GM11168 (cell line): ENCODE measurements around the gene C1orf185.
"Not testable (repeated sequence)": the region's sequence is repeated elsewhere in the genome, so short reads cannot be mapped to it uniquely, and the experiment has no call there.

Experiments
- in situ Hi-C: fragments of 300-500 bp; cut with MboI; formaldehyde crosslinking; loops from one replicate; pipeline ENCODE4 v1.12.0; 2022; ENCODE audit warnings: low sequenced_read_pairs; ENCODE audit not compliant: unreplicated experiment

C1orf185 gene

DNA sequence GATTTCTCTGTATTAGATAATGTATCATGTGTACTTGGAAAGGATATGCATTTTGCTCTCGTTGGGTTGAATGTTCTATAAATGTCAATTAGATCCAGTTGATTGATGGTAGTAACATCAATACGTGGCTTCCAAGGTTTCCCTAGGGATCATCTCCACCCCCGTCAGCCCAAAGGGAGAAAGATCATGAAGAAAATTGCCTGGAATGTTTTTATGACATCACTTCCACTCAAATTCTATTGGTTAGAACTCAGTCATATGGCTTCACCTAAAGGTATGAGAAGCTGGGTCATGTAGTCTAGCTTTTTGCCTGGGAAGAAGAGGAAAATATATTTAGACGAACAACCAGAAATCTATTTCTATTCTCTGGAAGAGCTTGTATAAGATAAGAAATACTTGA lies at the start of gene C1orf185:
TSS of gene C1orf185 (plus strand) at position 253 of the 400 bp plus-strand sequence. CDS start at position 259, 6 bp downstream.
- in situ Hi-C loops: no loop called here

- in situ Hi-C loops: no loop called here
Measured at GRCh38 chr1:51058858-51059257, 43.2 kb upstream of the C1orf185 start.

- in situ Hi-C loops: no loop called here
Measured at GRCh38 chr1:51061231-51061918, 40.7 kb upstream of the C1orf185 start.

- in situ Hi-C loops: no loop called here
Measured at GRCh38 chr1:51063121-51063520, 38.9 kb upstream of the C1orf185 start.

- in situ Hi-C loops: no loop called here
Measured at GRCh38 chr1:51070011-51070410, 32.0 kb upstream of the C1orf185 start.

GRCh38 chr1:51070640-51071039 lies 31.4 kb upstream of the C1orf185 start:
- in situ Hi-C loops: no loop called here

GRCh38 chr1:51071291-51072042 lies 30.6 kb upstream of the C1orf185 start:
- in situ Hi-C loops: no loop called here

DNA sequence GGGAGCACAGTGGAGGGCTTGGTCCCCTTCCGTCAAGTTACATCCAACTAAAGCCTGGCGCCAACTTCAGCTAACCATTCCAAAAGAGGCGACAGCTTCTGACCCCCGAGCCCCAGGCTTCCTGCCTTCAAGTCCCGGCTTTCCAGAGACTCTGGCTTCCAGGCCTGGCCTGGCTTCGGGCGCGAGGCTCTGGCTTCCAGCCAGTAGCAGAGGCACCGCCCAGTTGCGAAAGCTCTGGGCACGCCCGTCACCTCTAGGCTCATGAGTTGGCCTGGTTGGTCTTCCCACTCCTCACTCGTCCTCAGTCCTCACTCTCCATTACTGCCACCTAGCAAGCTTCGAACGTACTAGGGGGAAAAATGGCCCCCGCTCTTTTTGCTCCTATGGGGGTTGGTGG lies 30.0 kb upstream of the C1orf185 start:
- in situ Hi-C loops: no loop called here

DNA sequence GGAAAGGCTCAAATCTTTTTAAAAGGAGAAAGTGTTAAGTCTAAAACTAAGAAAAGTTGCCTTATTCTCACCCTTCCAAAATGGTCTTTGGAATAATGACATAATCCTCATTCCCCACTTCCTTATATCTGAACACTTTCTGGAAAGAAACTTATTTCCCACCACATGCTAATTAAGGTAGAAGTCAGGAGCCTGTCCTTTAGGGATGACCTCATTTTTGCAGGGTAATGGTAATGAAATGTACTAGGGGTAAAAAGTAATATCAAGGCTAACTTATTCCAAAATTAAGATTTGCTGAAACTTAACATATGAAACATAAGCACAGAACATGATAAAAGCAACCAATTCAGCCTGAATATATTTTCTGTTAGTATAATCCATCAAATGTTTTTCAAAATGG lies 29.4 kb upstream of the C1orf185 start:
- in situ Hi-C loops: no loop called here

DNA sequence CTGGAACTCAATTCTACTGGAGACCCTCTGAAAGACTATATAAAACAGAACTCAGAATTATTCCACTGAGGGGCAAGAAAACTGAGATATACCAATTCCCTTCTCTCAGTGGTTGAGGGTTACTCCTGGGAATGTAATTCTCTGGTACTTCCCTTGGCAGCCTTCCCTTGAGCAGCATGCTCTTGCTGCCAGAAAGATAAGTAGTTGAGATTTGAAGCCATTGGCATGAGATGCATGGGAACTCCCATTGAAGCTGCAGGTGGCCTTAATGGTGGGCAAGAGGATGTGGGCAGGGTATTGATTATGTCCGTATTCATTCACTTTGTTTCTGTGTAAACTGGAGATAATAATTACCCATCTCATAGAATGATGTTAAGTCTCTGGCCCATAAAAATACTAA lies 28.6 kb upstream of the C1orf185 start:
- in situ Hi-C loops: no loop called here

DNA sequence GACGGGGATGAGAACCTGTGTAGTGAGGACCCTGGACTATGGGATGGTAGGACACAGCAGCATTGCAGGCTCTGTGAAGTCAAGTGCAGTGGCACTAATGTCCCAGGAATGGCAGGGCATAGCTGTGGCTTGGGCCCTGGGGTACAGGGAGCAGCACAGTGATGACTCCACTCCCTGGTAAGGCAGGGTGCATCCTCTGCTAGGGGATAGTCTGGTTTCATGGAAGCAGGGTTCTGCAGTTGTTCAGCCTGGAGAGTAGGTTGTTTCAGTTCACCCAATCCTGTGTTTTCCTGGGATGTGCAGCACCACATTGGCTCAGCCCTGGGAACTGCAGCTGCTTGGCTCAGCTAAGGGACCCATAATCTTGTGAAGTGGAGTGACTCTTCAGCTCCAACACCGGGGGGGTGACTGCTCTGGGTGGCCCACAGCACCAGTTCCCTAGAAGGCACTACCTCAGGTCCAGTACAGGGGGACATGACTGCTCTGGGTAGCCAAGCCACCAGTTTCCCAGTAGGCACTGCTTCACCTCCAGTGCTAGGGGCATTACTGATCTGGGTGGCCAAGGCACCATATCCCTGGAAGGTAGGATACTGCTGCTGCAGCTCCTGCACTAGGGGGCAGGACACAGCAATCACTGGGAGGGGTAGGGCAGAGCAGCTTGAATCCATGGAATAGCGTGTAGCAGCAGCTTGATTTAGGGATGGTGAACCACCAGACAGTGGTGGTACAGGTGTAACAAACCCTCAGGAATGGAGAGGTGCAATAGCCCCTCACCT lies 15.3 kb upstream of the C1orf185 start:
- in situ Hi-C loops: loop anchor here (10.0 kb wide), 1 partner anchor 98 kb away; no protein-coding TSS in a partner anchor

GRCh38 chr1:51088474-51088873 lies 13.6 kb upstream of the C1orf185 start:
- in situ Hi-C loops: loop anchor here (10.0 kb wide), 1 partner anchor 96 kb away; no protein-coding TSS in a partner anchor

DNA sequence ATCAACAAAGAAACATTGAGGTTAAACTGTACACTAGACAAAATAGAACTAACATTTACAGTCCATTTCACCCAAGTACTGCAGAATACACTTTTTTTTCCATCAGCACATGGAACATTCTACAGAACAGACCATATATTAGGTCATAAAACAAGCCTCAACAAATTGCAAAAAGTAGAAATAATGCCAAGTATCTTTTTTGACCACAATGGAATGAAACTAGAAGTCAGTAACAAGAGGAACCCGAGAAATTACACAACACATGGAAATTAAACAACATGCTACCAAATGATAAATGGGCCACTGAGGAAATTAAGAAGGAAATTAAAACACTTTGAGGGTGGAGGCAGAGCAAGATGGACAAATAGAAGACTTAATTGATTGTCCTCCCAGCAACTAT lies 8.4 kb upstream of the C1orf185 start:
- in situ Hi-C loops: no loop called here

- in situ Hi-C loops: no loop called here
Measured at GRCh38 chr1:51097171-51097570, 4.9 kb upstream of the C1orf185 start.

DNA sequence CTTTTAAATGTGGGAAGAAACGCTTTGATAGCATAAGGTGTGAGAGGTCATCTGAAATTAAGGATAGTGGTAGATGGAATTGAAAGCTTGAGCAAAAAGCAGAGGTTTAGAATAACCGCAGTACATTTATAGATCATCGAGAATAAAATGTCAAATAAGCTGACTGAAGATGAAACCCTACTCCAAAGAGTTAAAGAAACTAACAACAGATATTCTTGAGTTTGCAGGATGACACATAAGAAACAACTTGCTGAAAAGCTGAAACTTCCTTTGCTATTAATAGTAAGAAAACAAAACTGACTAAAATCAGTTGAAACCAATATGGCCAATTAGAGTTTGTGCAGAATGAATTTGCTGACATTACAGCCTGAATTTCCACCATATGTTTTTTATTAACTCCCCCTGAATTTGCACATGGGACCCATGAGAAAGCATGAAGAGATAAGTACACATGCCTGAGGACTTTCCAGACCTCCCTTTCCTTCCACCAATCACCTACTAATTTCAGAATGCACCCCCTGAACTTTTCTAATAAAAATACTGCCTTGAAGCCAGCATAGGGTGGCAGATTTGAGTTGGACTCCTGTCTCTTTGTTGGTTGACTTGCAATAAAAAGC lies 1.7 kb upstream of the C1orf185 start:
- in situ Hi-C loops: no loop called here

- in situ Hi-C loops: no loop called here
Measured at GRCh38 chr1:51114137-51114536, 12.1 kb downstream of the C1orf185 start.

DNA sequence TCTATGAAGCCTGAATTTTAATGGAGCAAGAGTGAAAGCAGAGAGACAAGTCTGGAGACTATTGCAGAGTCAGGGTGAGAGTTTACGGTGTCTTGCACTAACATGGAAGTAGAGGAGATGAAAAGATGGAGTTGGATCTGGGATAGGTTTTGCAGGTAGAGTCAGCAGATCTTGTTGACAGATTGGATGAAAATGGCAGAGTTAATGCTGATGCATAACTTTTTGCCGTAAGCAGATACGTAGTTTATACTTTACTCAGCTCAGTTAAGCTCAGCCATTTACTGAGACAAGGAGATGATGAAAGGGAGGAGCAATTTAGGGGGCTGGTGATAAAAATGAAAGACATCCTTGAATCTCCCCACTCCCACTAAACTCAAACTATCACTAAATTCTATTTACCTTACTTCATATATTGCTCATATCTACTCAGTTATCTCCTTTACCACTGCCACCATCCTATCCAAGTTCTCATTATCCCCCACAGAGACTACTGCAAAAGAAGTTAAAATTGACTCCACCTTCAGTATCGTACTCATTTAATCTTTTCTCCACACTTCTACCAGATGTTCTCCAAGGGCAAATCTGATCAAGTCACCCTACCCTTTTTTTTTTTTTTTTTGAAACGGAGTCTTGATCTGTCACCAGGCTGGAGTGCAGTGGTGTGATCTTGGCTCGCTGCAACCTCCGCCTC lies 13.8 kb downstream of the C1orf185 start:
- in situ Hi-C loops: no loop called here

DNA sequence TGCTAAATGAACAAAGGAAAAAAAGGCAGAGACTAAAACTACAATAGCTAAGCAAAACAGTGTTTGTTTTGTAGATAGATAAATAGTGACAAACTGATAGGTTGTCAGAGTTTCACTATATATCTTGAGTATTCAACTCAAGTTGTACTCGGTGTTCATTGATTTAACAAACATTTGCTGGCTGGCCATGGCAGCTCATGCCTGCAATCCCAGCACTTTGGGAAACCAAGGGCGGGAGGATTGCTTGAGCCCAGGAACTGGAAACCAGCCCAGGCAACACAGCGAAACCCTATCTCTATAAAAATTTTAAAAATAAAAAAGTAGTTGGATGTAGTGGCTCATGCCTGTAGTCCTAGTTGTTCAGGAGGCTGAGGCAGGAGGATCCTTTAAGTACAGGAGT lies 17.3 kb downstream of the C1orf185 start:
- in situ Hi-C loops: no loop called here

- in situ Hi-C loops: no loop called here
Measured at GRCh38 chr1:51120629-51121028, 18.6 kb downstream of the C1orf185 start.

DNA sequence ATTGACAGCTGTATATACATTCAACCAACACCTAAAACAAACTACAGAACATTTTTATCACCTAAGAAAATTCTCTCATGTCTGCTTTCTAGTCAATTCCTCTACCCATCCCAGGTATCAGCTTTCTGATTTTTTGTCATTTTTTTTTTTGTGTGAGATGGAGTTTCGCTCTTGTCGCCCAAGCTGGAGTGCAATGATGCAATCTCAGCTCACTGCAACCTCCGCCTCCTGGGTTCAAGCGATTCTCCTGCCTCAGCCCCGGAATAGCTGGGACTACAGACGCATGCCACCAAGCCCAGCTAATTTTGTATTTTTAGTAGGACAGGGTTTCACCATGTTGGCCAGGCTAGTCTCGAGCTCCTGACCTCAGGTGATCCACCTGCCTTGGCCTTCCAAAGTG lies 25.1 kb downstream of the C1orf185 start:
- in situ Hi-C loops: not testable (repeated sequence)
